Sigmoid colon (tissue), 7 donors: Measurements from ENCODE around the gene SNX7. TPM values are rescaled to one million over a fixed set of nuclear protein-coding genes. Genes with fewer than 3 reads are reported as not detected.

Experiments used
- DNase-seq: peaks from one replicate; pipeline ENCODE4 v3.0.0-alpha.2; 2019
- H3K27ac ChIP-seq, 4 donors: fragments of 200-600 bp; sonication (generic); one replicate each; pipeline ENCODE4 v1.5.1; 2016 to 2019; ENCODE audit warnings: mild to moderate bottlenecking in 1 of 4
- H3K27me3 ChIP-seq, 3 donors: fragments of 200-600 bp; sonication (generic); one replicate each; pipeline ENCODE4 v1.5.1; 2019; ENCODE audit warnings: mild to moderate bottlenecking in 1 of 3
- H3K36me3 ChIP-seq, 4 donors: fragments of 200-600 bp; sonication (generic); one replicate each; pipeline ENCODE4 v1.5.1; 2016 to 2019
- H3K4me1 ChIP-seq, 4 donors: fragments of 200-600 bp; sonication (generic); one replicate each; pipeline ENCODE4 v1.5.1; 2017 to 2019
- H3K4me3 ChIP-seq, 4 donors: fragments of 200-600 bp; sonication (generic); one replicate each; pipeline ENCODE4 v1.5.1; 2017 to 2019; ENCODE audit warnings: mild to moderate bottlenecking in 2 of 4, moderate library complexity in 1 of 4
- H3K9me3 ChIP-seq, 4 donors: fragments of 200-600 bp in 3 of 4; sonication (generic) in 3 of 4; one replicate each; pipeline versions ENCODE4 v1.5.1 to v1.6.1; 2013 to 2019
- EP300 ChIP-seq, 4 donors: sonication (generic); formaldehyde crosslinking; IDR thresholded peaks; one replicate each; pipeline ENCODE4 v1.6.1; 2017; ENCODE audit warnings: antibody characterized with exemption in 4 of 4
- POLR2A ChIP-seq, 2 donors: fragments of 450-650 bp; IDR thresholded peaks; one replicate each; pipeline ENCODE4 v1.6.1; 2016; ENCODE audit warnings: antibody characterized with exemption in 2 of 2, mild to moderate bottlenecking in 2 of 2, moderate library complexity in 2 of 2
- POLR2AphosphoS5 ChIP-seq, 4 donors: sonication (generic); formaldehyde crosslinking; IDR thresholded peaks; one replicate each; pipeline ENCODE4 v1.6.1; 2017; ENCODE audit warnings: antibody characterized with exemption in 4 of 4
- WGBS, 2 donors: extraction: QIAGEN DNeasy Blood & Tissue Kit; methylation state at CpG; one replicate each; pipeline ENCODE4 v1.1.7; 2013; 5-methylcytosine and 5-hydroxymethylcytosine counted together
- intact Hi-C: fragments of 100-400 bp; cut with DNase I; formaldehyde crosslinking; loops from one replicate; pipeline ENCODE4 v1.15.1; 2023
- polyA plus RNA-seq, 3 donors: library from polyadenylated mRNA; stranded (reverse); fragments of 200-250 nt; gene quantifications; one replicate each; pipeline ENCODE4 v1.2.3, GENCODE V29; 2013
- total RNA-seq, 4 donors: library from RNA; depleted of rRNA; stranded (reverse); fragments of >200 nt; gene quantifications; one replicate each; pipeline ENCODE4 v1.1.0, GENCODE V29; 2016
- TF ChIP-seq, protein P1 (sequence below), 4 experiments: fragments of 450-650 bp in 3 of 4; fragments of 200-600 bp in 1 of 4; IDR thresholded peaks; one replicate each; pipeline ENCODE4 v1.5.1; 2016 to 2019; ENCODE audit warnings: antibody characterized with exemption in 4 of 4, mild to moderate bottlenecking in 3 of 4, moderate library complexity in 2 of 4
- donor health status: healthy with polysubstance abuse.
- donor health status: Bipolar disorder and iron deficiency.
- donor health status: healthy.

SNX7 gene
- total and polyA plus RNA-seq, 7 donors, result 27.1 to 46.7 (median 38.2) TPM

- WGBS, 2 donors, result 49 to 85% methylated on average over 9 of the region's 9 CpGs
- Histone ChIP-seq H3K27me3 (no peaks in the 10 kb centered on the region), H3K36me3 (no peaks in the 10 kb centered on the region), H3K27ac (no peak overlapping the region), H3K9me3 (no peaks in the 10 kb centered on the region), H3K4me3 (no peak overlapping the region), H3K4me1 (no peaks in the 10 kb centered on the region)
- DNase-seq, result no peak
- TF ChIP-seq EP300 (IDR thresholded peaks at IDR 0.05) (no peak), POLR2A (IDR thresholded peaks at IDR 0.05) (no peak), POLR2AphosphoS5 (IDR thresholded peaks at IDR 0.05) (no peak)
- TF ChIP-seq, protein P1, sequence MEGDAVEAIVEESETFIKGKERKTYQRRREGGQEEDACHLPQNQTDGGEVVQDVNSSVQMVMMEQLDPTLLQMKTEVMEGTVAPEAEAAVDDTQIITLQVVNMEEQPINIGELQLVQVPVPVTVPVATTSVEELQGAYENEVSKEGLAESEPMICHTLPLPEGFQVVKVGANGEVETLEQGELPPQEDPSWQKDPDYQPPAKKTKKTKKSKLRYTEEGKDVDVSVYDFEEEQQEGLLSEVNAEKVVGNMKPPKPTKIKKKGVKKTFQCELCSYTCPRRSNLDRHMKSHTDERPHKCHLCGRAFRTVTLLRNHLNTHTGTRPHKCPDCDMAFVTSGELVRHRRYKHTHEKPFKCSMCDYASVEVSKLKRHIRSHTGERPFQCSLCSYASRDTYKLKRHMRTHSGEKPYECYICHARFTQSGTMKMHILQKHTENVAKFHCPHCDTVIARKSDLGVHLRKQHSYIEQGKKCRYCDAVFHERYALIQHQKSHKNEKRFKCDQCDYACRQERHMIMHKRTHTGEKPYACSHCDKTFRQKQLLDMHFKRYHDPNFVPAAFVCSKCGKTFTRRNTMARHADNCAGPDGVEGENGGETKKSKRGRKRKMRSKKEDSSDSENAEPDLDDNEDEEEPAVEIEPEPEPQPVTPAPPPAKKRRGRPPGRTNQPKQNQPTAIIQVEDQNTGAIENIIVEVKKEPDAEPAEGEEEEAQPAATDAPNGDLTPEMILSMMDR (IDR thresholded peaks at IDR 0.05), result no peak
- intact Hi-C loops, result no loop called here
These were observed 71.7 kb downstream of the SNX7 start for GRCh38 chr1:98732985-98733781.

DNA sequence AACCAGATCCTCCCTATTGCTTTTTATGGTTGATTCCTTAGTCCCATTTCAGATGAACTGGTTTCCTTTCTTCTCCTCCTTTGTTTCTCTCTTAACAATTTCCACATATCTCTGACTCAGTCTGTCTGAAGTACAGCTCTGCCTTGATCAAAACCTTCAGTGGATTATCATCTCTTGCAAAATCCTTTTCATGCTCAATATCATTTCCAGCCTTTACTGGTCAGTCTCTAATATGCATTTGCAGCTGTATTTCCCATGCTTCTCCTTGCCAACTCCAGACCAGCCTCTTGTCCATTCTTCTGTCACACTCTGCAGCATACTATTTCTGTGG lies 72.2 kb downstream of the SNX7 start:
- H3K36me3 ChIP-seq, result no peaks in the 10 kb centered on the region
- no peak for DNase-seq
- H3K27ac ChIP-seq, result no peak overlapping the region
- H3K27me3 ChIP-seq, result no peaks in the 10 kb centered on the region
- no peaks in the 10 kb centered on the region for H3K9me3 ChIP-seq
- intact Hi-C loops, result no loop called here
- no peaks in the 10 kb centered on the region for H3K4me1 ChIP-seq
- no peak overlapping the region for H3K4me3 ChIP-seq
- TF ChIP-seq POLR2A (IDR thresholded peaks at IDR 0.05), result no peak

DNA sequence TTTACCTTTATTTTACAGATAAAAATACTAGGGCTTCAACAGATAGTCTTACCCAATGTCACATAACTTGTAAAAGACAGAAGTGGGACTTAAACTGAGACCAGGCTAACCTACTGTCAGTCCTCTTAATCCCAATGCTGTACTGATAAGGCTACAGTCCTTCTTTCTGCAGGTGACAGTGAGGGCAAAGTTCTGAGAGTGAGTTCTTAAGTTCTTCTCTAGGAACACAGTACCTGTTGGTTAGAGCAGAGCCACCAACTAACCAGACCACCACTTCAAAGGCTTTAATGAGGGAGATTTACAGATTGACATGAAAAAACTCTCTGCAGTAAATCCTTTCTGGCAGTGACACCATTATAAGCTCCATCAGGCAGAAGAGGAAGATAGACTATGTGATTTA lies 74.2 kb downstream of the SNX7 start:
- TF ChIP-seq EP300 (IDR thresholded peaks at IDR 0.05) (no peak), POLR2A (IDR thresholded peaks at IDR 0.05) (no peak), POLR2AphosphoS5 (IDR thresholded peaks at IDR 0.05) (no peak)
- TF ChIP-seq, protein P1 (IDR thresholded peaks at IDR 0.05), result no peak
- H3K9me3 ChIP-seq, result no peaks in the 10 kb centered on the region
- no peaks in the 10 kb centered on the region for H3K4me1 ChIP-seq
- no peak overlapping the region for H3K27ac ChIP-seq
- H3K36me3 ChIP-seq, result no peaks in the 10 kb centered on the region
- intact Hi-C loops, result no loop called here
- H3K4me3 ChIP-seq, result no peak overlapping the region
- no peak for DNase-seq
- no peaks in the 10 kb centered on the region for H3K27me3 ChIP-seq

DNA sequence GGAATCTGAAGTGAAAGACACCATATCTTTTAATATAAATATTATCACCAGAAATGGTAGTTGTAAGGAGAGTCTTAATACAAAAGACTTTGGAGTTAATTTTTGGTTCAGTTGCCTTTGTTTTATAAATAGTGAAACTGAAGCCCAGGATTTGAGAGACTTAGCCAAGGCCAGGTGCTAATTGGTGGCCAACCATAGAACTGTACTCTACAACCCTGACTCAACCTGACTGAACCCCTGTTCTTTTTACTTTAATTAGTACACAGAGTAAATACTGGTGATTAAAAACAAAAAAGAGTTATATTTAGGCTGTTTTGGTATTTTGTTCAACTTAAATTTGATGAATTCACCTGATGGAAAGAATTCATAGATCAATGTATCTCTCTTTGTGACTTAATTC lies 76.3 kb downstream of the SNX7 start:
- Histone ChIP-seq H3K27ac (no peak overlapping the region), H3K36me3 (no peaks in the 10 kb centered on the region), H3K27me3 (no peaks in the 10 kb centered on the region), H3K4me1 (no peaks in the 10 kb centered on the region), H3K4me3 (no peak overlapping the region), H3K9me3 (no peaks in the 10 kb centered on the region)
- TF ChIP-seq, protein P1 (IDR thresholded peaks at IDR 0.05), result no peak
- TF ChIP-seq POLR2AphosphoS5 (IDR thresholded peaks at IDR 0.05), result no peak
- no peak for TF ChIP-seq EP300 (IDR thresholded peaks at IDR 0.05)
- TF ChIP-seq POLR2A (IDR thresholded peaks at IDR 0.05), result no peak
- intact Hi-C loops, result no loop called here
- no peak for DNase-seq

GRCh38 chr1:98739762-98740161 lies 78.2 kb downstream of the SNX7 start:
- TF ChIP-seq, protein P1 (IDR thresholded peaks at IDR 0.05), result no peak
- TF ChIP-seq POLR2AphosphoS5 (IDR thresholded peaks at IDR 0.05) (no peak), POLR2A (IDR thresholded peaks at IDR 0.05) (no peak), EP300 (IDR thresholded peaks at IDR 0.05) (no peak)
- Histone ChIP-seq H3K4me1 (no peaks in the 10 kb centered on the region), H3K36me3 (no peaks in the 10 kb centered on the region), H3K27me3 (no peaks in the 10 kb centered on the region), H3K9me3 (no peaks in the 10 kb centered on the region), H3K27ac (no peak overlapping the region), H3K4me3 (no peak overlapping the region)
- WGBS, 2 donors, result 93 to 94% methylated on average over 1 of the region's 1 CpG
- intact Hi-C loops, result no loop called here
- no peak for DNase-seq
